Hepatocyte (in vitro differentiated cells): ENCODE data around the gene TSPAN10.

Source experiments
- EZH2 ChIP-seq: fragments of 200-600 bp; sonication (generic); IDR thresholded peaks from 2 replicates; pipeline ENCODE4 v1.6.1; 2016; ENCODE audit warnings: antibody characterized with exemption, mild to moderate bottlenecking, borderline replicate concordance
- TF ChIP-seq, protein P1 (sequence below): fragments of 200-600 bp; sonication (generic); IDR thresholded peaks from 2 replicates; pipeline ENCODE4 v1.5.1; 2016; ENCODE audit warnings: antibody characterized with exemption, mild to moderate bottlenecking; ENCODE audit not compliant: poor library complexity

DNA sequence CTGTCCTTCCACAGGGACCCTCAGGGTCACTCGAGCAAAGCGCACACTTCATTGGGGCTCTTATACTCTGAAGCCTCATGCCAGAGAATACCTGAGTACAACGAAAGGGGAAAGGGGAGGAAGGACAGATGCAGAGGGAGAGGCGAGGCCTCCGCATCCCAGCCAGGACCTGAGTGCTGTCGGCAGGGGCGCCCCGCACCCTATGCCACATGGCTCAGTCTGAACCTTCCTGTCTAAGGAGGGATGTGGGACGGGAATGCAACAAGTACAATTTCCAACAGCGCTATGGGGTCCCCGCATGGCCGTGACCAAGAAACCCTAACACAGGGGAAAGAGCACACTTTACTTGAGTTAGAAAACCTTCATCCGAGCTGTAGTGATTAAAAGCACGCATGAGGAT is 45.0 kb upstream of the TSPAN10 start:
- TF ChIP-seq, protein P1, sequence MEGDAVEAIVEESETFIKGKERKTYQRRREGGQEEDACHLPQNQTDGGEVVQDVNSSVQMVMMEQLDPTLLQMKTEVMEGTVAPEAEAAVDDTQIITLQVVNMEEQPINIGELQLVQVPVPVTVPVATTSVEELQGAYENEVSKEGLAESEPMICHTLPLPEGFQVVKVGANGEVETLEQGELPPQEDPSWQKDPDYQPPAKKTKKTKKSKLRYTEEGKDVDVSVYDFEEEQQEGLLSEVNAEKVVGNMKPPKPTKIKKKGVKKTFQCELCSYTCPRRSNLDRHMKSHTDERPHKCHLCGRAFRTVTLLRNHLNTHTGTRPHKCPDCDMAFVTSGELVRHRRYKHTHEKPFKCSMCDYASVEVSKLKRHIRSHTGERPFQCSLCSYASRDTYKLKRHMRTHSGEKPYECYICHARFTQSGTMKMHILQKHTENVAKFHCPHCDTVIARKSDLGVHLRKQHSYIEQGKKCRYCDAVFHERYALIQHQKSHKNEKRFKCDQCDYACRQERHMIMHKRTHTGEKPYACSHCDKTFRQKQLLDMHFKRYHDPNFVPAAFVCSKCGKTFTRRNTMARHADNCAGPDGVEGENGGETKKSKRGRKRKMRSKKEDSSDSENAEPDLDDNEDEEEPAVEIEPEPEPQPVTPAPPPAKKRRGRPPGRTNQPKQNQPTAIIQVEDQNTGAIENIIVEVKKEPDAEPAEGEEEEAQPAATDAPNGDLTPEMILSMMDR = no peak
- TF ChIP-seq EZH2 = no peak
